RWPE2 (cell line): ENCODE measurements around the gene SEC24C.

Experiments
- ATAC-seq: fragments of 200-7000 bp; cut with Tn5 transposase; 3 replicates; pipeline ENCODE4 v1.9.1; 2021; ENCODE audit warnings: low read depth
- DNase-seq: peaks from one replicate; pipeline ENCODE4 v3.0.0-alpha.2; 2020; ENCODE audit warnings: low spot score
- H3K27ac ChIP-seq: fragments of 450-650 bp; 2 replicates; pipeline ENCODE4 v1.5.1; 2017; ENCODE audit warnings: mild to moderate bottlenecking; ENCODE audit not compliant: poor library complexity, severe bottlenecking
- H3K27me3 ChIP-seq: fragments of 250-450 bp; sonication (Bioruptor Pico); 2 replicates; pipeline ENCODE4 v1.5.1; 2021; ENCODE audit warnings: mild to moderate bottlenecking, moderate library complexity; ENCODE audit not compliant: insufficient read depth, poor library complexity, severe bottlenecking
- H3K36me3 ChIP-seq: fragments of 250-450 bp; sonication (Bioruptor Pico); 2 replicates; pipeline ENCODE4 v1.5.1; 2020; ENCODE audit warnings: low read depth, mild to moderate bottlenecking, moderate library complexity
- H3K4me1 ChIP-seq: fragments of 250-450 bp; sonication (Bioruptor Pico); 2 replicates; pipeline ENCODE4 v1.5.1; 2021; ENCODE audit warnings: mild to moderate bottlenecking, moderate library complexity; ENCODE audit not compliant: insufficient read depth, poor library complexity, severe bottlenecking
- H3K4me3 ChIP-seq: fragments of 250-450 bp; sonication (Bioruptor Pico); 2 replicates; pipeline ENCODE4 v1.5.1; 2021; ENCODE audit warnings: mild to moderate bottlenecking, moderate library complexity; ENCODE audit not compliant: severe bottlenecking
- H3K9me3 ChIP-seq: fragments of 250-450 bp; sonication (Bioruptor Pico); 2 replicates; pipeline ENCODE4 v1.5.1; 2021; ENCODE audit warnings: mild to moderate bottlenecking, moderate library complexity; ENCODE audit not compliant: severe bottlenecking
- CTCF ChIP-seq: fragments of 450-650 bp; IDR thresholded peaks from one replicate; pipeline ENCODE4 v1.5.1; 2017; ENCODE audit warnings: mild to moderate bottlenecking, moderate library complexity; ENCODE audit not compliant: poor library complexity, severe bottlenecking

SEC24C gene

GRCh38 chr10:73779539-73780197 lies 35.5 kb downstream of the SEC24C start:
- H3K4me3 ChIP-seq: no peak overlapping the region
- no peaks in the 10 kb centered on the region for H3K27me3 ChIP-seq
- H3K27ac ChIP-seq: peak overlapping the region; percentile 62
- peaks cover 67% of the 10 kb centered on the region for H3K36me3 ChIP-seq
- peaks cover 13% of the 10 kb centered on the region for H3K4me1 ChIP-seq
- no peak for TF ChIP-seq CTCF
- ATAC-seq: no peak
- no peaks in the 10 kb centered on the region for H3K9me3 ChIP-seq
- DNase-seq: no peak

GRCh38 chr10:73780301-73780700 lies 36.1 kb downstream of the SEC24C start:
- ATAC-seq (no peak), DNase-seq (no peak)
- Histone ChIP-seq H3K9me3 (no peaks in the 10 kb centered on the region), H3K4me1 (peaks cover 15% of the 10 kb centered on the region), H3K27me3 (no peaks in the 10 kb centered on the region), H3K4me3 (peak overlapping the region; percentile 73), H3K36me3 (peaks cover 61% of the 10 kb centered on the region), H3K27ac (peak overlapping the region; percentile 62)
- TF ChIP-seq CTCF: no peak

- DNase-seq (no peak), ATAC-seq (no peak)
- no peaks in the 10 kb centered on the region for H3K9me3 ChIP-seq
- H3K4me3 ChIP-seq: peak overlapping the region; percentile 73
- H3K27ac ChIP-seq: peak overlapping the region; percentile 62
- peaks cover 8% of the 10 kb centered on the region for H3K4me1 ChIP-seq
- peaks cover 54% of the 10 kb centered on the region for H3K36me3 ChIP-seq
- no peaks in the 10 kb centered on the region for H3K27me3 ChIP-seq
- no peak for TF ChIP-seq CTCF
These were observed 36.8 kb downstream of the SEC24C start for GRCh38 chr10:73780966-73781365.

DNA sequence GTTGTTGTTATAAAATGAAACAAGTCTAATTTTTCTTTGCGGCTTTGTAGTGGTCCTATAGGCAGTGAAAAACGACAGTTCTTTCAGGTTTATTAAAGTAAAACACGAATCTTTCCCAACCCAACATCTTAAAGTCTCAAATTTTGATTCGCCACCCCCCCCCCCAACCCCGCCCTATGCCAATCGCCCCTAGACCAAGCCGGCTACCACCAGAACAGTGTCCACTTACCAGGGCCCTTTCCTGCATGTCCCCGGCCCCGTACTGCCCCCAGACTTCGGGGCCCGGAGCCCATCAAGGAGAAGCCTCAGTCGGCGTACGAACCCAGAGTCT lies 37.3 kb downstream of the SEC24C start:
- peaks cover 8% of the 10 kb centered on the region for H3K4me1 ChIP-seq
- no peaks in the 10 kb centered on the region for H3K27me3 ChIP-seq
- no peaks in the 10 kb centered on the region for H3K9me3 ChIP-seq
- peak overlapping the region; percentile 73 for H3K4me3 ChIP-seq
- no peak for TF ChIP-seq CTCF
- ATAC-seq: peak; percentile 14
- H3K27ac ChIP-seq: peak overlapping the region; percentile 62
- peaks cover 49% of the 10 kb centered on the region for H3K36me3 ChIP-seq
- DNase-seq: no peak
